ENCODE measurements around the gene DUSP16.
"Not testable (repeated sequence)": the region's sequence is repeated elsewhere in the genome, so short reads cannot be mapped to it uniquely, and the experiment has no call there.

The DUSP16 gene

GRCh38 chr12:12596598-12596997 is 33.9 kb upstream of the DUSP16 start:
- H3K23ac ChIP-seq (ENCODE audit: low read length in 2 of 2); H3K9me3 ChIP-seq (ENCODE audit: control insufficient read depth, low read length); H2BK5ac ChIP-seq (ENCODE audit: low read depth, low read length, poor library complexity, severe bottlenecking); H3K79me1 ChIP-seq (replicated peaks; ENCODE audit: low read length, poor library complexity, severe bottlenecking); H2AFZ ChIP-seq (ENCODE audit: low read depth, low read length); H3K14ac ChIP-seq (ENCODE audit: low read length in 2 of 2); H4K91ac ChIP-seq (ENCODE audit: low read length); H2BK120ac ChIP-seq (ENCODE audit: low read depth, low read length); H3K9ac ChIP-seq (ENCODE audit: low read length); H2BK15ac ChIP-seq (ENCODE audit: low read depth, poor library complexity, severe bottlenecking); H3K4me3 ChIP-seq (ENCODE audit: insufficient read depth in 1 of 2, low read depth in 1 of 2, low read length in 2 of 2); H3K4ac ChIP-seq (ENCODE audit: low read depth in 1 of 2, low read length in 2 of 2); H2AK5ac ChIP-seq (ENCODE audit: low read length, severe bottlenecking); H3K4me2 ChIP-seq (ENCODE audit: low read length, poor library complexity, severe bottlenecking); H3K18ac ChIP-seq (ENCODE audit: low read depth in 1 of 2, low read length in 2 of 2); H2BK12ac ChIP-seq (ENCODE audit: low read length in 2 of 2); H3K36me3 ChIP-seq (ENCODE audit: control insufficient read depth in 1 of 2, insufficient read depth in 2 of 2, low read depth in 1 of 2, low read length in 2 of 2); H4K8ac ChIP-seq (ENCODE audit: low read length); H3K27me3 ChIP-seq (ENCODE audit: control insufficient read depth in 1 of 2, insufficient read depth in 1 of 2, low read length in 2 of 2); DNase-seq; H3K27ac ChIP-seq (ENCODE audit: low read length, poor library complexity, severe bottlenecking); H3K4me1 ChIP-seq (ENCODE audit: control insufficient read depth, insufficient read depth, low read depth, low read length): not testable (repeated sequence)
- 70% methylated on average over 1 of the region's 3 CpGs for WGBS

GRCh38 chr12:12595929-12596328 is 33.3 kb upstream of the DUSP16 start:
- 100% methylated on average over 1 of the region's 2 CpGs for WGBS

GRCh38 chr12:12592930-12593329 is 30.3 kb upstream of the DUSP16 start:
- H2BK120ac ChIP-seq (ENCODE audit: low read depth, low read length) = no peak overlapping the region
- DNase-seq = peak; percentile 26

More at GRCh38 chr12:12595929-12596328, 33.3 kb upstream of the DUSP16 start:
- H3K4me3 ChIP-seq (ENCODE audit: insufficient read depth in 1 of 2, low read depth in 1 of 2, low read length in 2 of 2); H4K91ac ChIP-seq (ENCODE audit: low read length); H4K8ac ChIP-seq (ENCODE audit: low read length); H3K18ac ChIP-seq (ENCODE audit: low read depth in 1 of 2, low read length in 2 of 2); H3K36me3 ChIP-seq (ENCODE audit: control insufficient read depth in 1 of 2, insufficient read depth in 2 of 2, low read depth in 1 of 2, low read length in 2 of 2); H3K79me1 ChIP-seq (replicated peaks; ENCODE audit: low read length, poor library complexity, severe bottlenecking); H3K4me1 ChIP-seq (ENCODE audit: control insufficient read depth, insufficient read depth, low read depth, low read length); H2BK5ac ChIP-seq (ENCODE audit: low read depth, low read length, poor library complexity, severe bottlenecking); H2BK120ac ChIP-seq (ENCODE audit: low read depth, low read length); H2AK5ac ChIP-seq (ENCODE audit: low read length, severe bottlenecking); H3K9me3 ChIP-seq (ENCODE audit: control insufficient read depth, low read length); H2BK12ac ChIP-seq (ENCODE audit: low read length in 2 of 2); H3K4ac ChIP-seq (ENCODE audit: low read depth in 1 of 2, low read length in 2 of 2); H3K9ac ChIP-seq (ENCODE audit: low read length); H2BK15ac ChIP-seq (ENCODE audit: low read depth, poor library complexity, severe bottlenecking); H3K4me2 ChIP-seq (ENCODE audit: low read length, poor library complexity, severe bottlenecking); H3K23ac ChIP-seq (ENCODE audit: low read length in 2 of 2); H2AFZ ChIP-seq (ENCODE audit: low read depth, low read length); H3K27ac ChIP-seq (ENCODE audit: low read length, poor library complexity, severe bottlenecking); DNase-seq; H3K14ac ChIP-seq (ENCODE audit: low read length in 2 of 2); H3K27me3 ChIP-seq (ENCODE audit: control insufficient read depth in 1 of 2, insufficient read depth in 1 of 2, low read length in 2 of 2): not testable (repeated sequence)

GRCh38 chr12:12590961-12591360 is 28.3 kb upstream of the DUSP16 start:
- no peak for DNase-seq
- H3K9ac ChIP-seq (ENCODE audit: low read length) = no peak overlapping the region
- no peak overlapping the region for H3K14ac ChIP-seq (ENCODE audit: low read length in 2 of 2)
- H2AK5ac ChIP-seq (ENCODE audit: low read length, severe bottlenecking) = no peak overlapping the region
- no peak overlapping the region for H4K91ac ChIP-seq (ENCODE audit: low read length)
- H2BK12ac ChIP-seq (ENCODE audit: low read length in 2 of 2) = no peak overlapping the region
- no peaks in the 10 kb centered on the region for H3K36me3 ChIP-seq (ENCODE audit: control insufficient read depth in 1 of 2, insufficient read depth in 2 of 2, low read depth in 1 of 2, low read length in 2 of 2)
- no peaks in the 10 kb centered on the region for H3K79me1 ChIP-seq (replicated peaks; ENCODE audit: low read length, poor library complexity, severe bottlenecking)
- no peak overlapping the region for H3K4ac ChIP-seq (ENCODE audit: low read depth in 1 of 2, low read length in 2 of 2)
- H2BK120ac ChIP-seq (ENCODE audit: low read depth, low read length) = no peak overlapping the region
- H3K27ac ChIP-seq (ENCODE audit: low read length, poor library complexity, severe bottlenecking) = no peak overlapping the region
- H2BK15ac ChIP-seq (ENCODE audit: low read depth, poor library complexity, severe bottlenecking) = no peak overlapping the region
- no peaks in the 10 kb centered on the region for H3K9me3 ChIP-seq (ENCODE audit: control insufficient read depth, low read length)
- WGBS = 95% methylated on average over 6 of the region's 6 CpGs
- H3K23ac ChIP-seq (ENCODE audit: low read length in 2 of 2) = no peak overlapping the region
- no peak overlapping the region for H3K18ac ChIP-seq (ENCODE audit: low read depth in 1 of 2, low read length in 2 of 2)
- H2AFZ ChIP-seq (ENCODE audit: low read depth, low read length) = no peak overlapping the region
- H3K27me3 ChIP-seq (ENCODE audit: control insufficient read depth in 1 of 2, insufficient read depth in 1 of 2, low read length in 2 of 2) = peaks cover 6 to 8% of the 10 kb centered on the region in 2 experiments
- H4K8ac ChIP-seq (ENCODE audit: low read length) = no peak overlapping the region
- no peak overlapping the region for H3K4me2 ChIP-seq (ENCODE audit: low read length, poor library complexity, severe bottlenecking)
- no peak overlapping the region for H3K4me3 ChIP-seq (ENCODE audit: insufficient read depth in 1 of 2, low read depth in 1 of 2, low read length in 2 of 2)
- H3K4me1 ChIP-seq (ENCODE audit: control insufficient read depth, insufficient read depth, low read depth, low read length) = no peaks in the 10 kb centered on the region
- H2BK5ac ChIP-seq (ENCODE audit: low read depth, low read length, poor library complexity, severe bottlenecking) = no peak overlapping the region

More at GRCh38 chr12:12592930-12593329, 30.3 kb upstream of the DUSP16 start:
- Histone ChIP-seq H4K91ac (ENCODE audit: low read length) (no peak overlapping the region), H3K79me1 (replicated peaks; ENCODE audit: low read length, poor library complexity, severe bottlenecking) (no peaks in the 10 kb centered on the region), H3K36me3 (ENCODE audit: control insufficient read depth in 1 of 2, insufficient read depth in 2 of 2, low read depth in 1 of 2, low read length in 2 of 2) (no peaks in the 10 kb centered on the region), H3K18ac (ENCODE audit: low read depth in 1 of 2, low read length in 2 of 2) (no peak overlapping the region), H2BK15ac (ENCODE audit: low read depth, poor library complexity, severe bottlenecking) (no peak overlapping the region), H3K27me3 (ENCODE audit: control insufficient read depth in 1 of 2, insufficient read depth in 1 of 2, low read length in 2 of 2) (peaks cover 5 to 6% of the 10 kb centered on the region in 2 experiments), H3K4me1 (ENCODE audit: control insufficient read depth, insufficient read depth, low read depth, low read length) (no peaks in the 10 kb centered on the region), H3K4me2 (ENCODE audit: low read length, poor library complexity, severe bottlenecking) (no peak overlapping the region), H2AK5ac (ENCODE audit: low read length, severe bottlenecking) (no peak overlapping the region), H3K4me3 (ENCODE audit: insufficient read depth in 1 of 2, low read depth in 1 of 2, low read length in 2 of 2) (no peak overlapping the region), H4K8ac (ENCODE audit: low read length) (no peak overlapping the region), H2BK12ac (ENCODE audit: low read length in 2 of 2) (no peak overlapping the region), H3K23ac (ENCODE audit: low read length in 2 of 2) (no peak overlapping the region), H2BK5ac (ENCODE audit: low read depth, low read length, poor library complexity, severe bottlenecking) (no peak overlapping the region), H3K9ac (ENCODE audit: low read length) (no peak overlapping the region), H3K27ac (ENCODE audit: low read length, poor library complexity, severe bottlenecking) (no peak overlapping the region), H3K4ac (ENCODE audit: low read depth in 1 of 2, low read length in 2 of 2) (no peak overlapping the region), H2AFZ (ENCODE audit: low read depth, low read length) (no peak overlapping the region), H3K9me3 (ENCODE audit: control insufficient read depth, low read length) (no peaks in the 10 kb centered on the region), H3K14ac (ENCODE audit: low read length in 2 of 2) (no peak overlapping the region)
- 35% methylated on average over 3 of the region's 3 CpGs for WGBS

Data from mesenchymal stem cell (in vitro differentiated cells and primary cell).